Neural progenitor cell (in vitro differentiated cells): ENCODE measurements around the gene LRRC25.

Experiments used
- EZH2 ChIP-seq: fragments of 200-600 bp; sonication (generic); IDR thresholded peaks from 2 replicates; pipeline ENCODE4 v1.6.1; 2017; ENCODE audit warnings: antibody characterized with exemption, mild to moderate bottlenecking, moderate library complexity
- EZH2phosphoT487 ChIP-seq: fragments of 200-600 bp; sonication (generic); IDR thresholded peaks from 2 replicates; pipeline ENCODE4 v1.6.1; 2017; ENCODE audit warnings: antibody characterized with exemption
- TF ChIP-seq, protein P1 (sequence below): fragments of 200-600 bp; sonication (generic); IDR thresholded peaks from 2 replicates; pipeline ENCODE4 v1.5.1; 2017; ENCODE audit warnings: antibody characterized with exemption, mild to moderate bottlenecking

DNA sequence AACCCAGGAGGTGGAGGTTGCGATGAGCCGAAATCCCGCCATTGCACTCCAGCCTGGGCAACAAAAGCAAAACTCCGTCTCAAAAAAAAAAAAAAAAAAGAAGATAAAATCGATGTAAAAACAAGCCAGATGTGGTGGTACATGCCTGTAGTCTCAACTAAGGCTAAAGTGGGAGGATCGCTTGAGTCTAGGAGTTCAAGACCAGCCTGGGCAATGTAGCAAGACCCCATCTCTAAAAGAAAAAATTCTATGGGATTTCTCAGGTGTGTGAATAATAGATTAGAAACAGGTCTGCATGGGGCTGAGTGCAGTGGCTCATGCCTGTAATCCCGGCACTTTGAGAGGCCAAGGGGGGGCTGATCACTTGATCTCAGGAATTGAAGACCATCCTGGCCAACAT lies 45.9 kb downstream of the LRRC25 start:
- TF ChIP-seq, protein P1, sequence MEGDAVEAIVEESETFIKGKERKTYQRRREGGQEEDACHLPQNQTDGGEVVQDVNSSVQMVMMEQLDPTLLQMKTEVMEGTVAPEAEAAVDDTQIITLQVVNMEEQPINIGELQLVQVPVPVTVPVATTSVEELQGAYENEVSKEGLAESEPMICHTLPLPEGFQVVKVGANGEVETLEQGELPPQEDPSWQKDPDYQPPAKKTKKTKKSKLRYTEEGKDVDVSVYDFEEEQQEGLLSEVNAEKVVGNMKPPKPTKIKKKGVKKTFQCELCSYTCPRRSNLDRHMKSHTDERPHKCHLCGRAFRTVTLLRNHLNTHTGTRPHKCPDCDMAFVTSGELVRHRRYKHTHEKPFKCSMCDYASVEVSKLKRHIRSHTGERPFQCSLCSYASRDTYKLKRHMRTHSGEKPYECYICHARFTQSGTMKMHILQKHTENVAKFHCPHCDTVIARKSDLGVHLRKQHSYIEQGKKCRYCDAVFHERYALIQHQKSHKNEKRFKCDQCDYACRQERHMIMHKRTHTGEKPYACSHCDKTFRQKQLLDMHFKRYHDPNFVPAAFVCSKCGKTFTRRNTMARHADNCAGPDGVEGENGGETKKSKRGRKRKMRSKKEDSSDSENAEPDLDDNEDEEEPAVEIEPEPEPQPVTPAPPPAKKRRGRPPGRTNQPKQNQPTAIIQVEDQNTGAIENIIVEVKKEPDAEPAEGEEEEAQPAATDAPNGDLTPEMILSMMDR: no peak
- TF ChIP-seq EZH2phosphoT487: no peak
- TF ChIP-seq EZH2: no peak
